ENCODE measurements around the gene FCAR. TPM values are rescaled to one million over a fixed set of nuclear protein-coding genes. Genes with fewer than 3 reads are reported as not detected.
"Not testable (repeated sequence)": the region's sequence is repeated elsewhere in the genome, so short reads cannot be mapped to it uniquely, and the experiment has no call there.

Gene FCAR
- total RNA-seq, 1 donor from 2014 or later = not detected

- H3K4me1 ChIP-seq = no peaks in the 10 kb centered on the region
- no peak for DNase-seq
- H3K4me3 ChIP-seq = no peak overlapping the region
- peaks cover 78% of the 10 kb centered on the region for H3K27me3 ChIP-seq (ENCODE audit: low read depth)
- H3K9me3 ChIP-seq (replicated peaks) = no peaks in the 10 kb centered on the region
- intact Hi-C loops (cut with micrococcal nuclease) = no loop called here
- TF ChIP-seq, protein P1, sequence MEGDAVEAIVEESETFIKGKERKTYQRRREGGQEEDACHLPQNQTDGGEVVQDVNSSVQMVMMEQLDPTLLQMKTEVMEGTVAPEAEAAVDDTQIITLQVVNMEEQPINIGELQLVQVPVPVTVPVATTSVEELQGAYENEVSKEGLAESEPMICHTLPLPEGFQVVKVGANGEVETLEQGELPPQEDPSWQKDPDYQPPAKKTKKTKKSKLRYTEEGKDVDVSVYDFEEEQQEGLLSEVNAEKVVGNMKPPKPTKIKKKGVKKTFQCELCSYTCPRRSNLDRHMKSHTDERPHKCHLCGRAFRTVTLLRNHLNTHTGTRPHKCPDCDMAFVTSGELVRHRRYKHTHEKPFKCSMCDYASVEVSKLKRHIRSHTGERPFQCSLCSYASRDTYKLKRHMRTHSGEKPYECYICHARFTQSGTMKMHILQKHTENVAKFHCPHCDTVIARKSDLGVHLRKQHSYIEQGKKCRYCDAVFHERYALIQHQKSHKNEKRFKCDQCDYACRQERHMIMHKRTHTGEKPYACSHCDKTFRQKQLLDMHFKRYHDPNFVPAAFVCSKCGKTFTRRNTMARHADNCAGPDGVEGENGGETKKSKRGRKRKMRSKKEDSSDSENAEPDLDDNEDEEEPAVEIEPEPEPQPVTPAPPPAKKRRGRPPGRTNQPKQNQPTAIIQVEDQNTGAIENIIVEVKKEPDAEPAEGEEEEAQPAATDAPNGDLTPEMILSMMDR (IDR thresholded peaks at IDR 0.05; ENCODE audit: borderline replicate concordance) = no peak
- no peaks in the 10 kb centered on the region for H3K36me3 ChIP-seq
- H3K27ac ChIP-seq (replicated peaks) = no peak overlapping the region
Observed at GRCh38 chr19:54938906-54939305, 64.9 kb downstream of the FCAR start.

GRCh38 chr19:54939538-54939937, 65.5 kb downstream of the FCAR start:
- intact Hi-C loops (cut with micrococcal nuclease); H3K4me3 ChIP-seq; H3K36me3 ChIP-seq; H3K4me1 ChIP-seq; DNase-seq; H3K9me3 ChIP-seq (replicated peaks); H3K27ac ChIP-seq (replicated peaks): not testable (repeated sequence)
- peaks cover 78% of the 10 kb centered on the region for H3K27me3 ChIP-seq (ENCODE audit: low read depth)

Other genes starting within 250 kb of the FCAR start
- gene LILRB1, start 243.8 kb upstream of the FCAR start, total RNA-seq = 1.5 TPM
- 4.0 TPM for gene LILRB4, start 211.2 kb upstream of the FCAR start, total RNA-seq
- not detected for gene KIR3DL3, start 149.8 kb upstream of the FCAR start, total RNA-seq
- gene KIR2DL3, start 135.7 kb upstream of the FCAR start, total RNA-seq = not detected
- gene KIR2DL1, start 104.4 kb upstream of the FCAR start, total RNA-seq = not detected
- gene KIR2DL4, start 70.6 kb upstream of the FCAR start, total RNA-seq = not detected
- gene KIR3DL1, start 57.8 kb upstream of the FCAR start, total RNA-seq = not detected
- gene KIR2DS4, start 41.6 kb upstream of the FCAR start, total RNA-seq = not detected
- not detected for gene KIR3DL2, start 23.8 kb upstream of the FCAR start, total RNA-seq
- gene NCR1, start 31.9 kb downstream of the FCAR start, total RNA-seq = 0.30 TPM
- not detected for gene NLRP7, start 73.3 kb downstream of the FCAR start, total RNA-seq
- 0.88 TPM for gene NLRP2, start 92.1 kb downstream of the FCAR start, total RNA-seq
- gene GP6, start 164.0 kb downstream of the FCAR start, total RNA-seq = 0.30 TPM
- 53.8 TPM for gene RDH13, start 188.9 kb downstream of the FCAR start, total RNA-seq
- 0.88 TPM for gene EPS8L1, start 201.6 kb downstream of the FCAR start, total RNA-seq
- gene PPP1R12C, start 243.4 kb downstream of the FCAR start, total RNA-seq = 228 TPM